SK-N-SH (cell line): Measurements from ENCODE around the gene HDAC7. TPM values are rescaled to one million over a fixed set of nuclear protein-coding genes. Genes with fewer than 3 reads are reported as not detected.

Experiments used
- CTCF ChIA-PET: fragments of 300-600, 350-600 bp; formaldehyde crosslinking; extraction: SDS; loops from one replicate; lab custom pipeline; 2021; lab: Yijun Ruan, JAX
- POLR2A ChIA-PET: fragments of 350-600 bp; sonication (Branson Sonifier 250); formaldehyde crosslinking; extraction: SDS; loops from one replicate; lab custom pipeline; 2020; ENCODE audit warnings: antibody characterized with exemption, inconsistent platforms; lab: Yijun Ruan, JAX
- DNase-seq: peaks from one replicate; pipeline ENCODE4 v3.0.0; 2012
- H2AFZ ChIP-seq: fragments of 200-600 bp; sonication (generic); 2 replicates; pipeline ENCODE4 v1.8.1; 2016; ENCODE audit warnings: antibody characterized with exemption, mild to moderate bottlenecking, low read depth
- H3F3A ChIP-seq: fragments of 200-600 bp; sonication (generic); replicated peaks from 2 replicates; pipeline ENCODE3; 2016; ENCODE audit warnings: antibody characterized with exemption, mild to moderate bottlenecking; ENCODE audit not compliant: insufficient read depth
- H3K27ac ChIP-seq, 2 experiments: fragments of 200-500 bp in 1 of 2; fragments of 200-600 bp in 1 of 2; sonication (Bioruptor generic) in 1 of 2; sonication (generic), shearing (Covaris generic) in 1 of 2; 2 replicates each; pipeline versions ENCODE4 v1.5.1 to v1.6.1; 2014 to 2016; ENCODE audit warnings: low read depth in 2 of 2, inconsistent platforms in 1 of 2, low read length in 1 of 2, mild to moderate bottlenecking in 1 of 2, mixed read lengths in 1 of 2
- H3K27me3 ChIP-seq: fragments of 200-600 bp; sonication (generic), shearing (Covaris generic); 2 replicates; pipeline ENCODE4 v1.6.1; 2016; ENCODE audit warnings: mixed run types; ENCODE audit not compliant: insufficient read depth
- H3K36me3 ChIP-seq, 2 experiments: fragments of 200-500 bp in 1 of 2; fragments of 200-600 bp in 1 of 2; sonication (Bioruptor generic) in 1 of 2; sonication (generic) in 1 of 2; replicated peaks in 1 of 2; 2 replicates each; pipeline versions ENCODE3 to v1.5.1; 2014 to 2016; ENCODE audit warnings: low read length in 1 of 2, mild to moderate bottlenecking in 1 of 2; ENCODE audit not compliant: insufficient read depth in 2 of 2, control insufficient read depth in 1 of 2
- H3K4me1 ChIP-seq, 2 experiments: fragments of 200-500 bp in 1 of 2; fragments of 200-600 bp in 1 of 2; sonication (Bioruptor generic) in 1 of 2; sonication (generic), shearing (Covaris generic) in 1 of 2; 2 replicates each; pipeline versions ENCODE4 v1.5.1 to v1.6.1; 2014 to 2016; ENCODE audit warnings: low read depth in 1 of 2, low read length in 1 of 2, mixed run types in 1 of 2; ENCODE audit not compliant: insufficient read depth in 2 of 2, control insufficient read depth in 1 of 2
- H3K4me2 ChIP-seq: fragments of 200-600 bp; sonication (generic), shearing (Covaris generic); 2 replicates; pipeline ENCODE4 v1.6.1; 2017; ENCODE audit warnings: mixed run types
- H3K4me3 ChIP-seq, 2 experiments: fragments of 200-500 bp in 1 of 2; fragments of 200-600 bp in 1 of 2; sonication (Bioruptor generic) in 1 of 2; sonication (generic), shearing (Covaris generic) in 1 of 2; 2 replicates each; pipeline versions ENCODE4 v1.5.1 to v1.8.1; 2014 to 2016; ENCODE audit warnings: low read depth in 2 of 2, inconsistent platforms in 1 of 2, low read length in 1 of 2, mild to moderate bottlenecking in 1 of 2, mixed read lengths in 1 of 2, moderate library complexity in 1 of 2
- H3K79me2 ChIP-seq: fragments of 200-600 bp; sonication (generic); 2 replicates; pipeline ENCODE4 v1.8.1; 2017; ENCODE audit warnings: mild to moderate bottlenecking; ENCODE audit not compliant: insufficient read depth
- H3K9ac ChIP-seq: fragments of 200-600 bp; sonication (generic); 2 replicates; pipeline ENCODE4 v1.6.1; 2017; ENCODE audit warnings: mixed run types
- H3K9me2 ChIP-seq: fragments of 200-600 bp; sonication (generic); 2 replicates; pipeline ENCODE4 v1.6.1; 2017; ENCODE audit warnings: mixed run types
- H3K9me3 ChIP-seq: fragments of 200-600 bp; sonication (generic); 2 replicates; pipeline ENCODE4 v1.6.1; 2017; ENCODE audit warnings: mixed run types, mild to moderate bottlenecking, moderate library complexity
- H4K20me1 ChIP-seq: fragments of 200-600 bp; sonication (generic); 2 replicates; pipeline ENCODE4 v1.6.1; 2017; ENCODE audit warnings: mild to moderate bottlenecking, mixed run types; ENCODE audit not compliant: insufficient read depth
- ELF1 ChIP-seq: IDR thresholded peaks from 2 replicates; pipeline ENCODE4 v1.4.0; 2012
- FOXJ3 ChIP-seq: sonication (generic); formaldehyde crosslinking; IDR thresholded peaks from 2 replicates; pipeline ENCODE4 v1.5.1; 2020; ENCODE audit warnings: mild to moderate bottlenecking, missing genetic modification reagents
- JUND ChIP-seq: IDR thresholded peaks from 2 replicates; pipeline ENCODE4 v1.4.0; 2012
- MEF2A ChIP-seq: IDR thresholded peaks from 2 replicates; pipeline ENCODE4 v1.4.0; 2012; ENCODE audit warnings: low read depth, borderline replicate concordance
- MXI1 ChIP-seq: IDR thresholded peaks from 2 replicates; pipeline ENCODE4 v1.6.1; 2012; ENCODE audit warnings: mild to moderate bottlenecking, low read depth, low read length, improper control_type of control experiment
- NFIC ChIP-seq: IDR thresholded peaks from 2 replicates; pipeline ENCODE4 v1.4.0; 2012; ENCODE audit warnings: borderline replicate concordance
- POLR2AphosphoS5 ChIP-seq: IDR thresholded peaks from 2 replicates; pipeline ENCODE4 v1.6.1; 2012; ENCODE audit warnings: low read depth, low read length
- RAD21 ChIP-seq: IDR thresholded peaks from 2 replicates; pipeline ENCODE4 v1.6.1; 2012; ENCODE audit warnings: mild to moderate bottlenecking, low read length
- RCOR1 ChIP-seq: fragments of 150-350 bp; IDR thresholded peaks from 2 replicates; pipeline ENCODE4 v1.6.1; 2017; ENCODE audit warnings: antibody characterized with exemption, low read length
- RFX5 ChIP-seq: IDR thresholded peaks from 2 replicates; pipeline ENCODE4 v1.6.1; 2012; ENCODE audit warnings: mild to moderate bottlenecking, improper control_type of control experiment, low read length
- RXRA ChIP-seq: IDR thresholded peaks from 2 replicates; pipeline ENCODE4 v1.4.0; 2012; ENCODE audit warnings: low read depth, mild to moderate bottlenecking, borderline replicate concordance
- SMC3 ChIP-seq: IDR thresholded peaks from 2 replicates; pipeline ENCODE4 v1.6.1; 2012; ENCODE audit warnings: low read depth, low read length, improper control_type of control experiment
- TCF12 ChIP-seq: IDR thresholded peaks from 2 replicates; pipeline ENCODE4 v1.4.0; 2012
- YY1 ChIP-seq: IDR thresholded peaks from 2 replicates; pipeline ENCODE4 v1.4.0; 2012; ENCODE audit warnings: low read depth, mild to moderate bottlenecking
- WGBS: methylation state at CpG from one replicate; pipeline ENCODE4 v1.1.6; 2017; ENCODE audit warnings: low lambda C conversion rate; 5-methylcytosine and 5-hydroxymethylcytosine counted together
- polyA plus RNA-seq, 3 experiments: library from polyadenylated mRNA; depleted of rRNA; stranded (reverse); fragments of >200 nt; gene quantifications; 2 replicates each; pipeline ENCODE4 v1.2.3, GENCODE V29; 2012
- TF ChIP-seq, protein P1 (sequence below): fragments of 150-350 bp; IDR thresholded peaks from 2 replicates; pipeline ENCODE4 v1.6.1; 2017; ENCODE audit warnings: antibody characterized with exemption, low read length, low read depth, borderline replicate concordance
- TF ChIP-seq, protein P2 (sequence below): IDR thresholded peaks from 2 replicates; pipeline ENCODE4 v1.4.0; 2012; ENCODE audit warnings: low read depth
- TF ChIP-seq, protein P3 (sequence below): IDR thresholded peaks from 2 replicates; pipeline ENCODE4; 2012
- TF ChIP-seq, protein P4 (sequence below): IDR thresholded peaks from 2 replicates; pipeline ENCODE4 v1.6.1; 2012; ENCODE audit warnings: mild to moderate bottlenecking, low read depth, low read length, moderate library complexity
- TF ChIP-seq, protein P5 (sequence below): fragments of 200-600 bp; sonication (generic); IDR thresholded peaks from 2 replicates; pipeline ENCODE4 v1.6.1; 2017; ENCODE audit warnings: antibody characterized with exemption, mild to moderate bottlenecking, moderate library complexity
- TF ChIP-seq, protein P6 (sequence below): IDR thresholded peaks from 2 replicates; pipeline ENCODE4 v1.4.0; 2012; ENCODE audit warnings: low read depth, borderline replicate concordance

Gene HDAC7
- polyA plus RNA-seq, 1 of the 3 experiments (the other 2 are of a cell fraction): 51.0 TPM

DNA sequence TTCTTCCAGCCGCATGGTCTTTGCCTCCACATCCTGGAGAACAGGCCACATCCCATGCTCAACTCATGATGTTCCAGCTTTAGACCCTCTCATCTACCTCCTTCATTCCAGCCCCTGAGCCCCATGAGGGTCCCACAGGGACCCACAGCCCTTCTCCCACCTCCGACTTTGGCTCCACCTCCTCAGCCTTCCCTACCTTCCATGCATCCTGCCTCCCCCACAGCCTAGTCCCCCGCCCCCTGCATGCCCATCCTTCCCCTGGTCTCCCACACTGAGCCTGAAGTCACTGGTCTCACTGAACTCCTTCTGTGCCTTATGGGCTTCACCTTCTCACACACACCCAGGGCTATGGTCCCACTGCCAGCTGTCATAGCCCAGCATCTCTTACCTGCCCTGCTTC lies 70.8 kb downstream of the HDAC7 start:
- TF ChIP-seq YY1 (no peak), POLR2AphosphoS5 (no peak), SMC3 (no peak), RAD21 (no peak), MXI1 (no peak), FOXJ3 (CRISPR knock-in tag) (no peak), ELF1 (no peak)
- TF ChIP-seq, protein P1, sequence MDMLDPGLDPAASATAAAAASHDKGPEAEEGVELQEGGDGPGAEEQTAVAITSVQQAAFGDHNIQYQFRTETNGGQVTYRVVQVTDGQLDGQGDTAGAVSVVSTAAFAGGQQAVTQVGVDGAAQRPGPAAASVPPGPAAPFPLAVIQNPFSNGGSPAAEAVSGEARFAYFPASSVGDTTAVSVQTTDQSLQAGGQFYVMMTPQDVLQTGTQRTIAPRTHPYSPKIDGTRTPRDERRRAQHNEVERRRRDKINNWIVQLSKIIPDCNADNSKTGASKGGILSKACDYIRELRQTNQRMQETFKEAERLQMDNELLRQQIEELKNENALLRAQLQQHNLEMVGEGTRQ: no peak
- TF ChIP-seq, protein P2, sequence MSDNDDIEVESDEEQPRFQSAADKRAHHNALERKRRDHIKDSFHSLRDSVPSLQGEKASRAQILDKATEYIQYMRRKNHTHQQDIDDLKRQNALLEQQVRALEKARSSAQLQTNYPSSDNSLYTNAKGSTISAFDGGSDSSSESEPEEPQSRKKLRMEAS: no peak
- TF ChIP-seq, all 33 proteins: peak for 0
- no peaks in the 10 kb centered on the region for H3K27me3 ChIP-seq
- peaks cover 11 to 28% of the 10 kb centered on the region in 2 experiments; a peak in 3 of 4 replicates for H3K4me1 ChIP-seq
- no peaks in the 10 kb centered on the region for H4K20me1 ChIP-seq
- H3K4me2 ChIP-seq: no peak overlapping the region
- DNase-seq: no peak
- H3K9me2 ChIP-seq: no peaks in the 10 kb centered on the region
- no peak overlapping the region for H3K27ac ChIP-seq
- no peaks in the 10 kb centered on the region for H3K36me3 ChIP-seq
- no peaks in the 10 kb centered on the region for H3F3A ChIP-seq
- H3K9me3 ChIP-seq: no peaks in the 10 kb centered on the region
- no peak overlapping the region for H3K9ac ChIP-seq
- ChIA-PET POLR2A (no interaction called here), CTCF (interaction anchor here (0.6 to 18.0 kb wide), 6 partner anchors 8 to 90 kb away, joined by 3 to 435 read pairs (median 4); partner anchors contain the start of genes RAPGEF3 and SLC48A1)
- no peak overlapping the region for H3K4me3 ChIP-seq
- no peak overlapping the region for H2AFZ ChIP-seq
- no peaks in the 10 kb centered on the region for H3K79me2 ChIP-seq
- 73% methylated on average over 3 of the region's 3 CpGs for WGBS

DNA sequence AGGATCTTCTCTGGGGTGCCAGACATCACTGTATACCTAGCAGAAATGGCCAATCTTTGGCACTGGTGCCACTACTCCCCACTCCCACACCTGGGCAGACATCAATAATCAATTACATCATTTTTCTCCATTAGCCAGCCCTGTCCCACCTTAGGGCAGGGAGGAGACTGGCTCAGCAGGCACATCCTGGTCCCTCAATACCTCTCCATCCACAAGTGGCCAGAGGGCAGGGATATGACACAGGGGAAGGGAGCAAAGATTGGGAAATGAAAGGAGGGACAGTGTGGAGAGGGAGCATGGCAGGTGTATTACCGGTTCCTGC lies 71.2 kb downstream of the HDAC7 start:
- Histone ChIP-seq H3K27me3 (no peaks in the 10 kb centered on the region), H3K27ac (no peak overlapping the region), H3K9me2 (no peaks in the 10 kb centered on the region), H3K4me3 (no peak overlapping the region), H3K9me3 (no peaks in the 10 kb centered on the region), H3K79me2 (no peaks in the 10 kb centered on the region), H2AFZ (no peak overlapping the region), H3K4me1 (peaks cover 7 to 27% of the 10 kb centered on the region in 2 experiments; a peak in 3 of 4 replicates), H3F3A (no peaks in the 10 kb centered on the region), H3K4me2 (no peak overlapping the region), H3K9ac (no peak overlapping the region), H4K20me1 (no peaks in the 10 kb centered on the region), H3K36me3 (no peaks in the 10 kb centered on the region)
- DNase-seq: no peak
- WGBS: 43% methylated on average over 1 of the region's 1 CpG
- POLR2A ChIA-PET: no interaction called here
- CTCF ChIA-PET: interaction anchor here (0.6 to 18.0 kb wide), 6 partner anchors 8 to 91 kb away, joined by 3 to 435 read pairs (median 4); partner anchors contain the start of genes RAPGEF3 and SLC48A1
- TF ChIP-seq RXRA: no peak
- TF ChIP-seq FOXJ3 (CRISPR knock-in tag): no peak
- TF ChIP-seq, protein P3, sequence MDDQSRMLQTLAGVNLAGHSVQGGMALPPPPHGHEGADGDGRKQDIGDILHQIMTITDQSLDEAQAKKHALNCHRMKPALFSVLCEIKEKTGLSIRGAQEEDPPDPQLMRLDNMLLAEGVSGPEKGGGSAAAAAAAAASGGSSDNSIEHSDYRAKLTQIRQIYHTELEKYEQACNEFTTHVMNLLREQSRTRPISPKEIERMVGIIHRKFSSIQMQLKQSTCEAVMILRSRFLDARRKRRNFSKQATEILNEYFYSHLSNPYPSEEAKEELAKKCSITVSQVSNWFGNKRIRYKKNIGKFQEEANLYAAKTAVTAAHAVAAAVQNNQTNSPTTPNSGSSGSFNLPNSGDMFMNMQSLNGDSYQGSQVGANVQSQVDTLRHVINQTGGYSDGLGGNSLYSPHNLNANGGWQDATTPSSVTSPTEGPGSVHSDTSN: no peak
- TF ChIP-seq SMC3: no peak
- TF ChIP-seq YY1: no peak
- TF ChIP-seq RCOR1: no peak
- TF ChIP-seq RFX5: no peak
- no peak for TF ChIP-seq TCF12
- no peak for TF ChIP-seq JUND
- TF ChIP-seq NFIC: no peak
- TF ChIP-seq MEF2A: no peak
- TF ChIP-seq, protein P4, sequence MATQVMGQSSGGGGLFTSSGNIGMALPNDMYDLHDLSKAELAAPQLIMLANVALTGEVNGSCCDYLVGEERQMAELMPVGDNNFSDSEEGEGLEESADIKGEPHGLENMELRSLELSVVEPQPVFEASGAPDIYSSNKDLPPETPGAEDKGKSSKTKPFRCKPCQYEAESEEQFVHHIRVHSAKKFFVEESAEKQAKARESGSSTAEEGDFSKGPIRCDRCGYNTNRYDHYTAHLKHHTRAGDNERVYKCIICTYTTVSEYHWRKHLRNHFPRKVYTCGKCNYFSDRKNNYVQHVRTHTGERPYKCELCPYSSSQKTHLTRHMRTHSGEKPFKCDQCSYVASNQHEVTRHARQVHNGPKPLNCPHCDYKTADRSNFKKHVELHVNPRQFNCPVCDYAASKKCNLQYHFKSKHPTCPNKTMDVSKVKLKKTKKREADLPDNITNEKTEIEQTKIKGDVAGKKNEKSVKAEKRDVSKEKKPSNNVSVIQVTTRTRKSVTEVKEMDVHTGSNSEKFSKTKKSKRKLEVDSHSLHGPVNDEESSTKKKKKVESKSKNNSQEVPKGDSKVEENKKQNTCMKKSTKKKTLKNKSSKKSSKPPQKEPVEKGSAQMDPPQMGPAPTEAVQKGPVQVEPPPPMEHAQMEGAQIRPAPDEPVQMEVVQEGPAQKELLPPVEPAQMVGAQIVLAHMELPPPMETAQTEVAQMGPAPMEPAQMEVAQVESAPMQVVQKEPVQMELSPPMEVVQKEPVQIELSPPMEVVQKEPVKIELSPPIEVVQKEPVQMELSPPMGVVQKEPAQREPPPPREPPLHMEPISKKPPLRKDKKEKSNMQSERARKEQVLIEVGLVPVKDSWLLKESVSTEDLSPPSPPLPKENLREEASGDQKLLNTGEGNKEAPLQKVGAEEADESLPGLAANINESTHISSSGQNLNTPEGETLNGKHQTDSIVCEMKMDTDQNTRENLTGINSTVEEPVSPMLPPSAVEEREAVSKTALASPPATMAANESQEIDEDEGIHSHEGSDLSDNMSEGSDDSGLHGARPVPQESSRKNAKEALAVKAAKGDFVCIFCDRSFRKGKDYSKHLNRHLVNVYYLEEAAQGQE: no peak
- TF ChIP-seq, protein P5, sequence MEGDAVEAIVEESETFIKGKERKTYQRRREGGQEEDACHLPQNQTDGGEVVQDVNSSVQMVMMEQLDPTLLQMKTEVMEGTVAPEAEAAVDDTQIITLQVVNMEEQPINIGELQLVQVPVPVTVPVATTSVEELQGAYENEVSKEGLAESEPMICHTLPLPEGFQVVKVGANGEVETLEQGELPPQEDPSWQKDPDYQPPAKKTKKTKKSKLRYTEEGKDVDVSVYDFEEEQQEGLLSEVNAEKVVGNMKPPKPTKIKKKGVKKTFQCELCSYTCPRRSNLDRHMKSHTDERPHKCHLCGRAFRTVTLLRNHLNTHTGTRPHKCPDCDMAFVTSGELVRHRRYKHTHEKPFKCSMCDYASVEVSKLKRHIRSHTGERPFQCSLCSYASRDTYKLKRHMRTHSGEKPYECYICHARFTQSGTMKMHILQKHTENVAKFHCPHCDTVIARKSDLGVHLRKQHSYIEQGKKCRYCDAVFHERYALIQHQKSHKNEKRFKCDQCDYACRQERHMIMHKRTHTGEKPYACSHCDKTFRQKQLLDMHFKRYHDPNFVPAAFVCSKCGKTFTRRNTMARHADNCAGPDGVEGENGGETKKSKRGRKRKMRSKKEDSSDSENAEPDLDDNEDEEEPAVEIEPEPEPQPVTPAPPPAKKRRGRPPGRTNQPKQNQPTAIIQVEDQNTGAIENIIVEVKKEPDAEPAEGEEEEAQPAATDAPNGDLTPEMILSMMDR: no peak
- TF ChIP-seq, protein P6, sequence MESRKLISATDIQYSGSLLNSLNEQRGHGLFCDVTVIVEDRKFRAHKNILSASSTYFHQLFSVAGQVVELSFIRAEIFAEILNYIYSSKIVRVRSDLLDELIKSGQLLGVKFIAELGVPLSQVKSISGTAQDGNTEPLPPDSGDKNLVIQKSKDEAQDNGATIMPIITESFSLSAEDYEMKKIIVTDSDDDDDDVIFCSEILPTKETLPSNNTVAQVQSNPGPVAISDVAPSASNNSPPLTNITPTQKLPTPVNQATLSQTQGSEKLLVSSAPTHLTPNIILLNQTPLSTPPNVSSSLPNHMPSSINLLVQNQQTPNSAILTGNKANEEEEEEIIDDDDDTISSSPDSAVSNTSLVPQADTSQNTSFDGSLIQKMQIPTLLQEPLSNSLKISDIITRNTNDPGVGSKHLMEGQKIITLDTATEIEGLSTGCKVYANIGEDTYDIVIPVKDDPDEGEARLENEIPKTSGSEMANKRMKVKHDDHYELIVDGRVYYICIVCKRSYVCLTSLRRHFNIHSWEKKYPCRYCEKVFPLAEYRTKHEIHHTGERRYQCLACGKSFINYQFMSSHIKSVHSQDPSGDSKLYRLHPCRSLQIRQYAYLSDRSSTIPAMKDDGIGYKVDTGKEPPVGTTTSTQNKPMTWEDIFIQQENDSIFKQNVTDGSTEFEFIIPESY: no peak
- no peak for TF ChIP-seq ELF1
